K562 (cell line): ENCODE results near the gene SEL1L. TPM values are rescaled to one million over a fixed set of nuclear protein-coding genes. Genes with fewer than 3 reads are reported as not detected.

ENCODE experiments used
- CEBPG ChIP-seq, 3 experiments: fragments of 200-800 bp in 1 of 3; sonication (Bioruptor generic) in 1 of 3; sonication (generic) in 1 of 3; formaldehyde crosslinking in 1 of 3; IDR thresholded peaks in 2 of 3; conservative IDR thresholded peaks in 1 of 3; 2 replicates each; pipeline versions ENCODE4 v1.6.1 to v1.8.0; 2016 to 2022; ENCODE audit warnings: missing compliant biosample characterization in 2 of 3, missing genetic modification characterization in 2 of 3, mild to moderate bottlenecking in 1 of 3, missing genetic modification reagents in 1 of 3
- DPF2 ChIP-seq: fragments of 450-650 bp; IDR thresholded peaks from 2 replicates; pipeline ENCODE4 v1.6.1; 2016
- JUND ChIP-seq, 2 experiments: IDR thresholded peaks; 2 replicates in 1 of 2; 3 replicates in 1 of 2; pipeline ENCODE4 v1.6.1; 2011; ENCODE audit warnings: borderline replicate concordance in 2 of 2, low read depth in 2 of 2, low read length in 2 of 2, improper control_type of control experiment in 1 of 2, missing biosample characterization in 1 of 2, missing genetic modification characterization in 1 of 2, missing genetic modification reagents in 1 of 2
- PHTF2 ChIP-seq: fragments of 250-450 bp; sonication (Bioruptor Pico); IDR thresholded peaks from 2 replicates; pipeline ENCODE4 v1.5.0; 2021; ENCODE audit warnings: mild to moderate bottlenecking
- RHOXF2B ChIP-seq: fragments of 250-450 bp; sonication (Bioruptor Pico); conservative IDR thresholded peaks from 2 replicates; pipeline ENCODE4 v1.5.1; 2021
- SMAD4 ChIP-seq: fragments of 250-450 bp; sonication (Bioruptor Pico); conservative IDR thresholded peaks from 2 replicates; pipeline ENCODE4 v1.8.0; 2021; ENCODE audit warnings: inconsistent platforms, mild to moderate bottlenecking, moderate library complexity
- SMARCA4 ChIP-seq: fragments of 450-650 bp; IDR thresholded peaks from 2 replicates; pipeline ENCODE4 v1.6.1; 2016
- ZNF175 ChIP-seq: fragments of 200-800 bp; sonication (Bioruptor generic); IDR thresholded peaks from 2 replicates; pipeline ENCODE4 v1.6.1; 2016; ENCODE audit warnings: low read depth, mild to moderate bottlenecking, missing genetic modification characterization, missing compliant biosample characterization
- ZNF347 ChIP-seq: fragments of 450-650 bp; formaldehyde crosslinking; IDR thresholded peaks from 2 replicates; pipeline ENCODE4 v1.4.0; 2020; ENCODE audit warnings: low read depth, mild to moderate bottlenecking, moderate library complexity
- ZNF589 ChIP-seq: fragments of 200-800 bp; sonication (Bioruptor generic); IDR thresholded peaks from 2 replicates; pipeline ENCODE4 v1.6.1; 2016; ENCODE audit warnings: low read depth, missing genetic modification characterization, missing compliant biosample characterization
- polyA plus RNA-seq, 8 experiments: library from polyadenylated mRNA; depleted of rRNA in 4 of 8; stranded (reverse) in 5 of 8; unstranded in 3 of 8; fragments of >200 nt; fragmentation: Nextera tagmentation in 2 of 8; fragmentation: Illumina TruSeq in 1 of 8; extraction: Ambion mirVana in 2 of 8; extraction: Trizol in 1 of 8; gene quantifications; 2 replicates each; pipeline versions ENCODE4 v1.2.1 to v1.2.3, GENCODE V29; 2011 to 2014; ENCODE audit warnings: inconsistent platforms in 1 of 8, missing spikeins in 1 of 8
- total RNA-seq, 7 experiments: library from RNA; depleted of rRNA in 6 of 7; stranded (reverse); fragments of >200 nt in 6 of 7; fragmentation: Illumina TruSeq in 2 of 7; extraction: Trizol in 2 of 7; gene quantifications; 2 replicates each; pipeline versions ENCODE4 v1.2.1 to v1.2.3, GENCODE V29; 2011 to 2021; ENCODE audit warnings: low replicate concordance in 1 of 7
- TF ChIP-seq, protein P1 (sequence below): fragments of 450-650 bp; IDR thresholded peaks from 2 replicates; pipeline ENCODE4 v1.6.1; 2016; ENCODE audit warnings: mild to moderate bottlenecking, moderate library complexity
- TF ChIP-seq, protein P2 (sequence below): fragments of 250-450 bp; sonication (Bioruptor Pico); IDR thresholded peaks from 2 replicates; pipeline ENCODE4 v1.9.0; 2021; ENCODE audit warnings: mild to moderate bottlenecking, inconsistent platforms

Gene SEL1L
- total and polyA plus RNA-seq, 9 of the 15 experiments (the other 6 are each of a cell fraction or from before 2014, with no cell fraction given), result 7.7 to 21.1 (median 13.6) TPM

DNA sequence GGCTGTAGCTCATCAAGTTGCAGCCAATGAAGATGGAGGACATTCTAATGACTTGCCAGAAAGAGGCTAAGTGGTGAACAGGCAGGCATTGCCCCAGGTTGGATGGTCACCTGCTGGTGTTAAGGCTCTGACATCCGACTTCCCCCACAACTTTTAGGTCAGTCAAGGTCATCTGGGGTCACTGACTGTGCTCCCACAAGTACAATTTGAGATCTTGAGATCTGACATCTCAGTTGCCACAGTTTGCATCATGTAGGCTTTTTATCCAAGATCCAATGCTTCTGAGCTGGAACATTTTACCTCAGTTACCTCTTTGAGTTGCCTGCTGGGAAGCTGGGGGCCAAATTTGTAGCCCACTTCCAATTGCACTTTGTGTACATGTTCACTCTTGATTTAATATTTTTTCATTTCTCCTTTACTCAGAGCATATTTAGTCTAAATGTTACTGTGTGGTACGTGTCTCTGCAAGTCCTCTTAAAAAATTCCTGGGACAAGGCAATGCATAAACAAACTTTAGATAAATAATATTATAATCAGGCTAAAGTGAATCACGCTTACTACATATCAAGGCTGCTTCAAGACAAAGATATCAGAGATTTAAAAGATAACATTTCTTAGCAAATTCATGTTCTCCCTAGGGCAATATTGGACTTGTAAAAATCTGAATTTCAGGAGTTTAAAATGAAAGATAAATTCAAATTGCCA is 61.4 kb downstream of the SEL1L start (continued):
- peak; percentile 89 for TF ChIP-seq CEBPG (CRISPR knock-in tag; IDR thresholded peaks at IDR 0.05)
- peak; percentile 38 to 91; a peak in 3 of 4 replicates for TF ChIP-seq CEBPG (tag; conservative IDR thresholded peaks at IDR 0.05 in 1 of 2, IDR thresholded peaks at IDR 0.05 in 1 of 2)
- TF ChIP-seq ZNF347 (CRISPR knock-in tag), result no peak
- peak; percentile 84 for TF ChIP-seq ZNF175 (CRISPR knock-in tag)
- TF ChIP-seq PHTF2, result no peak
- peak; percentile 32; the same call in 1 of the 2 replicates for TF ChIP-seq DPF2
- TF ChIP-seq, protein P1, sequence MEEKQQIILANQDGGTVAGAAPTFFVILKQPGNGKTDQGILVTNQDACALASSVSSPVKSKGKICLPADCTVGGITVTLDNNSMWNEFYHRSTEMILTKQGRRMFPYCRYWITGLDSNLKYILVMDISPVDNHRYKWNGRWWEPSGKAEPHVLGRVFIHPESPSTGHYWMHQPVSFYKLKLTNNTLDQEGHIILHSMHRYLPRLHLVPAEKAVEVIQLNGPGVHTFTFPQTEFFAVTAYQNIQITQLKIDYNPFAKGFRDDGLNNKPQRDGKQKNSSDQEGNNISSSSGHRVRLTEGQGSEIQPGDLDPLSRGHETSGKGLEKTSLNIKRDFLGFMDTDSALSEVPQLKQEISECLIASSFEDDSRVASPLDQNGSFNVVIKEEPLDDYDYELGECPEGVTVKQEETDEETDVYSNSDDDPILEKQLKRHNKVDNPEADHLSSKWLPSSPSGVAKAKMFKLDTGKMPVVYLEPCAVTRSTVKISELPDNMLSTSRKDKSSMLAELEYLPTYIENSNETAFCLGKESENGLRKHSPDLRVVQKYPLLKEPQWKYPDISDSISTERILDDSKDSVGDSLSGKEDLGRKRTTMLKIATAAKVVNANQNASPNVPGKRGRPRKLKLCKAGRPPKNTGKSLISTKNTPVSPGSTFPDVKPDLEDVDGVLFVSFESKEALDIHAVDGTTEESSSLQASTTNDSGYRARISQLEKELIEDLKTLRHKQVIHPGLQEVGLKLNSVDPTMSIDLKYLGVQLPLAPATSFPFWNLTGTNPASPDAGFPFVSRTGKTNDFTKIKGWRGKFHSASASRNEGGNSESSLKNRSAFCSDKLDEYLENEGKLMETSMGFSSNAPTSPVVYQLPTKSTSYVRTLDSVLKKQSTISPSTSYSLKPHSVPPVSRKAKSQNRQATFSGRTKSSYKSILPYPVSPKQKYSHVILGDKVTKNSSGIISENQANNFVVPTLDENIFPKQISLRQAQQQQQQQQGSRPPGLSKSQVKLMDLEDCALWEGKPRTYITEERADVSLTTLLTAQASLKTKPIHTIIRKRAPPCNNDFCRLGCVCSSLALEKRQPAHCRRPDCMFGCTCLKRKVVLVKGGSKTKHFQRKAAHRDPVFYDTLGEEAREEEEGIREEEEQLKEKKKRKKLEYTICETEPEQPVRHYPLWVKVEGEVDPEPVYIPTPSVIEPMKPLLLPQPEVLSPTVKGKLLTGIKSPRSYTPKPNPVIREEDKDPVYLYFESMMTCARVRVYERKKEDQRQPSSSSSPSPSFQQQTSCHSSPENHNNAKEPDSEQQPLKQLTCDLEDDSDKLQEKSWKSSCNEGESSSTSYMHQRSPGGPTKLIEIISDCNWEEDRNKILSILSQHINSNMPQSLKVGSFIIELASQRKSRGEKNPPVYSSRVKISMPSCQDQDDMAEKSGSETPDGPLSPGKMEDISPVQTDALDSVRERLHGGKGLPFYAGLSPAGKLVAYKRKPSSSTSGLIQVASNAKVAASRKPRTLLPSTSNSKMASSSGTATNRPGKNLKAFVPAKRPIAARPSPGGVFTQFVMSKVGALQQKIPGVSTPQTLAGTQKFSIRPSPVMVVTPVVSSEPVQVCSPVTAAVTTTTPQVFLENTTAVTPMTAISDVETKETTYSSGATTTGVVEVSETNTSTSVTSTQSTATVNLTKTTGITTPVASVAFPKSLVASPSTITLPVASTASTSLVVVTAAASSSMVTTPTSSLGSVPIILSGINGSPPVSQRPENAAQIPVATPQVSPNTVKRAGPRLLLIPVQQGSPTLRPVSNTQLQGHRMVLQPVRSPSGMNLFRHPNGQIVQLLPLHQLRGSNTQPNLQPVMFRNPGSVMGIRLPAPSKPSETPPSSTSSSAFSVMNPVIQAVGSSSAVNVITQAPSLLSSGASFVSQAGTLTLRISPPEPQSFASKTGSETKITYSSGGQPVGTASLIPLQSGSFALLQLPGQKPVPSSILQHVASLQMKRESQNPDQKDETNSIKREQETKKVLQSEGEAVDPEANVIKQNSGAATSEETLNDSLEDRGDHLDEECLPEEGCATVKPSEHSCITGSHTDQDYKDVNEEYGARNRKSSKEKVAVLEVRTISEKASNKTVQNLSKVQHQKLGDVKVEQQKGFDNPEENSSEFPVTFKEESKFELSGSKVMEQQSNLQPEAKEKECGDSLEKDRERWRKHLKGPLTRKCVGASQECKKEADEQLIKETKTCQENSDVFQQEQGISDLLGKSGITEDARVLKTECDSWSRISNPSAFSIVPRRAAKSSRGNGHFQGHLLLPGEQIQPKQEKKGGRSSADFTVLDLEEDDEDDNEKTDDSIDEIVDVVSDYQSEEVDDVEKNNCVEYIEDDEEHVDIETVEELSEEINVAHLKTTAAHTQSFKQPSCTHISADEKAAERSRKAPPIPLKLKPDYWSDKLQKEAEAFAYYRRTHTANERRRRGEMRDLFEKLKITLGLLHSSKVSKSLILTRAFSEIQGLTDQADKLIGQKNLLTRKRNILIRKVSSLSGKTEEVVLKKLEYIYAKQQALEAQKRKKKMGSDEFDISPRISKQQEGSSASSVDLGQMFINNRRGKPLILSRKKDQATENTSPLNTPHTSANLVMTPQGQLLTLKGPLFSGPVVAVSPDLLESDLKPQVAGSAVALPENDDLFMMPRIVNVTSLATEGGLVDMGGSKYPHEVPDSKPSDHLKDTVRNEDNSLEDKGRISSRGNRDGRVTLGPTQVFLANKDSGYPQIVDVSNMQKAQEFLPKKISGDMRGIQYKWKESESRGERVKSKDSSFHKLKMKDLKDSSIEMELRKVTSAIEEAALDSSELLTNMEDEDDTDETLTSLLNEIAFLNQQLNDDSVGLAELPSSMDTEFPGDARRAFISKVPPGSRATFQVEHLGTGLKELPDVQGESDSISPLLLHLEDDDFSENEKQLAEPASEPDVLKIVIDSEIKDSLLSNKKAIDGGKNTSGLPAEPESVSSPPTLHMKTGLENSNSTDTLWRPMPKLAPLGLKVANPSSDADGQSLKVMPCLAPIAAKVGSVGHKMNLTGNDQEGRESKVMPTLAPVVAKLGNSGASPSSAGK, result no peak
- TF ChIP-seq JUND (IDR thresholded peaks at IDR 0.05; ENCODE audit: borderline replicate concordance, low read depth, low read length), result peak; percentile 31; the same call in 1 of the 2 replicates
- TF ChIP-seq JUND (tag; IDR thresholded peaks at IDR 0.05; ENCODE audit: borderline replicate concordance, low read depth, low read length), result 0 out of 3 replicates have a peak, but pooled peaks have one; percentile 15
- no peak for TF ChIP-seq RHOXF2B (CRISPR knock-in tag)
- TF ChIP-seq ZNF589 (CRISPR knock-in tag), result peak; percentile 66; the same call in 1 of the 2 replicates
- TF ChIP-seq SMARCA4, result no peak; the same call in 1 of the 2 replicates
- peak; percentile 70 for TF ChIP-seq SMAD4 (CRISPR knock-in tag)
- TF ChIP-seq, protein P2, sequence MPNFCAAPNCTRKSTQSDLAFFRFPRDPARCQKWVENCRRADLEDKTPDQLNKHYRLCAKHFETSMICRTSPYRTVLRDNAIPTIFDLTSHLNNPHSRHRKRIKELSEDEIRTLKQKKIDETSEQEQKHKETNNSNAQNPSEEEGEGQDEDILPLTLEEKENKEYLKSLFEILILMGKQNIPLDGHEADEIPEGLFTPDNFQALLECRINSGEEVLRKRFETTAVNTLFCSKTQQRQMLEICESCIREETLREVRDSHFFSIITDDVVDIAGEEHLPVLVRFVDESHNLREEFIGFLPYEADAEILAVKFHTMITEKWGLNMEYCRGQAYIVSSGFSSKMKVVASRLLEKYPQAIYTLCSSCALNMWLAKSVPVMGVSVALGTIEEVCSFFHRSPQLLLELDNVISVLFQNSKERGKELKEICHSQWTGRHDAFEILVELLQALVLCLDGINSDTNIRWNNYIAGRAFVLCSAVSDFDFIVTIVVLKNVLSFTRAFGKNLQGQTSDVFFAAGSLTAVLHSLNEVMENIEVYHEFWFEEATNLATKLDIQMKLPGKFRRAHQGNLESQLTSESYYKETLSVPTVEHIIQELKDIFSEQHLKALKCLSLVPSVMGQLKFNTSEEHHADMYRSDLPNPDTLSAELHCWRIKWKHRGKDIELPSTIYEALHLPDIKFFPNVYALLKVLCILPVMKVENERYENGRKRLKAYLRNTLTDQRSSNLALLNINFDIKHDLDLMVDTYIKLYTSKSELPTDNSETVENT, result no peak
